Upper lobe of left lung (tissue), 4 donors: Measurements from ENCODE around the gene PTPRG.

ENCODE experiments used
- POLR2A ChIP-seq, 4 donors: fragments of 450-650 bp; IDR thresholded peaks; one replicate each; pipeline ENCODE4 v1.5.1; 2016 to 2017; ENCODE audit warnings: antibody characterized with exemption in 4 of 4, mild to moderate bottlenecking in 2 of 4
- POLR2AphosphoS5 ChIP-seq, 2 donors: sonication (generic); formaldehyde crosslinking; IDR thresholded peaks; one replicate each; pipeline ENCODE4 v1.5.1; 2017; ENCODE audit warnings: antibody characterized with exemption in 2 of 2
- TF ChIP-seq, protein P1 (sequence below), 6 experiments: fragments of 450-650 bp in 4 of 6; fragments of 200-600 bp in 2 of 6; sonication (generic) in 2 of 6; IDR thresholded peaks; one replicate each; pipeline ENCODE4 v1.5.1; 2016 to 2019; ENCODE audit warnings: antibody characterized with exemption in 6 of 6

DNA sequence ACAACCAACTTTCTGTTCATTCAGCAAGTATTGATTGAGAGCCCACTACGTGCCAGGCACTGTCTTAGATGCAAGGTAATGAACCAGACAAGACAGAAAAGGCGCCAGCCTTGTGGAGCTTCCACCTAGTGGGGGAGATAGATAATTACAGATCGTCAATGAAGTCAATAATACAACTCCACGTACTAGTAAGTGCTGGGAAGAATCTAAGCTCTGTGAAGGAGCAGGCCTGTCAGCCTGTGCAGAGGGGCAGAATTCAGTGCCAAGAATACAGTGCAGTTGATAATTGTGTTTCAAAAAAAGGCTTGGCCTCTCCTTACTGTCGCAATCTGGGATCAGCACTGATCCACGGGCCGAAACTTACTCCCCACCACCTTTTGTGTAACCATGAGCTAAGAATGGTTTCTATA, 625.7 kb downstream of the PTPRG start:
- no peak for TF ChIP-seq POLR2AphosphoS5 (IDR thresholded peaks at IDR 0.05)
- TF ChIP-seq, protein P1, sequence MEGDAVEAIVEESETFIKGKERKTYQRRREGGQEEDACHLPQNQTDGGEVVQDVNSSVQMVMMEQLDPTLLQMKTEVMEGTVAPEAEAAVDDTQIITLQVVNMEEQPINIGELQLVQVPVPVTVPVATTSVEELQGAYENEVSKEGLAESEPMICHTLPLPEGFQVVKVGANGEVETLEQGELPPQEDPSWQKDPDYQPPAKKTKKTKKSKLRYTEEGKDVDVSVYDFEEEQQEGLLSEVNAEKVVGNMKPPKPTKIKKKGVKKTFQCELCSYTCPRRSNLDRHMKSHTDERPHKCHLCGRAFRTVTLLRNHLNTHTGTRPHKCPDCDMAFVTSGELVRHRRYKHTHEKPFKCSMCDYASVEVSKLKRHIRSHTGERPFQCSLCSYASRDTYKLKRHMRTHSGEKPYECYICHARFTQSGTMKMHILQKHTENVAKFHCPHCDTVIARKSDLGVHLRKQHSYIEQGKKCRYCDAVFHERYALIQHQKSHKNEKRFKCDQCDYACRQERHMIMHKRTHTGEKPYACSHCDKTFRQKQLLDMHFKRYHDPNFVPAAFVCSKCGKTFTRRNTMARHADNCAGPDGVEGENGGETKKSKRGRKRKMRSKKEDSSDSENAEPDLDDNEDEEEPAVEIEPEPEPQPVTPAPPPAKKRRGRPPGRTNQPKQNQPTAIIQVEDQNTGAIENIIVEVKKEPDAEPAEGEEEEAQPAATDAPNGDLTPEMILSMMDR (IDR thresholded peaks at IDR 0.05): peak in 3 of 6 experiments; percentile 22 to 34 (median 23)
- TF ChIP-seq POLR2A (IDR thresholded peaks at IDR 0.05): no peak
